Gastrocnemius medialis (tissue), 4 donors: ENCODE results near the gene PSAPL1. TPM values are rescaled to one million over a fixed set of nuclear protein-coding genes. Genes with fewer than 3 reads are reported as not detected.

Source experiments
- ATAC-seq, 2 donors: fragments of 150-250 bp; one replicate each; pipeline ENCODE4 v1.9.1; 2016
- DNase-seq, 2 donors: peaks; one replicate each; pipeline ENCODE4 v3.0.0-alpha.2; 2019
- H3K27ac ChIP-seq, 4 donors: fragments of 200-600 bp; sonication (generic); 1 replicate in 1 of 4; 2 replicates in 3 of 4; pipeline ENCODE4 v1.5.1; 2016 to 2018; ENCODE audit warnings: mild to moderate bottlenecking in 2 of 4, moderate library complexity in 1 of 4
- H3K27me3 ChIP-seq, 3 donors: fragments of 200-600 bp; sonication (generic) in 2 of 3; 1 replicate in 1 of 3; 2 replicates in 2 of 3; pipeline versions ENCODE4 v1.5.1 to v1.6.0; 2016 to 2019; ENCODE audit warnings: mild to moderate bottlenecking in 1 of 3, moderate library complexity in 1 of 3
- H3K36me3 ChIP-seq, 2 donors: fragments of 200-600 bp; sonication (generic) in 1 of 2; one replicate each; pipeline ENCODE4 v1.5.1; 2017 to 2018
- H3K4me1 ChIP-seq, 2 donors: fragments of 200-600 bp; sonication (generic) in 1 of 2; one replicate each; pipeline ENCODE4 v1.5.1; 2016 to 2017; ENCODE audit warnings: mild to moderate bottlenecking in 2 of 2
- H3K4me3 ChIP-seq, 4 donors: fragments of 200-600 bp; sonication (generic) in 3 of 4; 1 replicate in 1 of 4; 2 replicates in 3 of 4; pipeline ENCODE4 v1.5.1; 2016 to 2019; ENCODE audit warnings: mild to moderate bottlenecking in 2 of 4
- H3K9me3 ChIP-seq, 3 donors: fragments of 200-600 bp; sonication (generic) in 2 of 3; 1 replicate in 1 of 3; 2 replicates in 2 of 3; pipeline ENCODE4 v1.5.1; 2016 to 2019
- CTCF ChIP-seq, 5 experiments: fragments of 450-650 bp in 3 of 5; fragments of 200-600 bp in 2 of 5; sonication (generic) in 2 of 5; IDR thresholded peaks in 4 of 5; conservative IDR thresholded peaks in 1 of 5; 1 replicate in 4 of 5; 2 replicates in 1 of 5; pipeline ENCODE4 v1.5.1; 2016 to 2019; ENCODE audit warnings: antibody characterized with exemption in 5 of 5, mild to moderate bottlenecking in 3 of 5, moderate library complexity in 3 of 5
- POLR2A ChIP-seq, 2 donors: fragments of 450-650 bp; IDR thresholded peaks; one replicate each; pipeline ENCODE4 v1.6.1; 2017; ENCODE audit warnings: antibody characterized with exemption in 2 of 2, mild to moderate bottlenecking in 2 of 2, moderate library complexity in 2 of 2
- in situ Hi-C, 4 donors: fragments of 200-750 bp; cut with MboI; loops; one replicate each; pipeline versions ENCODE4 v1.15.0 to v1.8.0; 2017; ENCODE audit warnings: low sequenced_read_pairs in 4 of 4
- intact Hi-C: fragments of 100-400 bp; cut with DNase I; formaldehyde crosslinking; loops from one replicate; pipeline ENCODE4 v1.15.1; 2023; ENCODE audit warnings: low total_unique reads
- total RNA-seq, 4 donors: library from RNA; depleted of rRNA; stranded (reverse); fragments of >200 nt; gene quantifications; one replicate each; pipeline versions ENCODE4 v1.1.0 to v1.2.3, GENCODE V29; 2016

Gene PSAPL1
- total RNA-seq, 4 donors from 2014 or later = not detected

- Histone ChIP-seq H3K27ac (no peak overlapping the region), H3K36me3 (no peaks in the 10 kb centered on the region), H3K9me3 (no peaks in the 10 kb centered on the region), H3K27me3 (peaks cover 8 to 11% (median 10%) of the 10 kb centered on the region in 3 donors), H3K4me3 (no peak overlapping the region), H3K4me1 (no peaks in the 10 kb centered on the region)
- TF ChIP-seq POLR2A (IDR thresholded peaks at IDR 0.05) = no peak
- intact Hi-C loops (no loop called here), in situ Hi-C loops (no loop called here)
- ATAC-seq (no peak), DNase-seq (no peak)
Observed at GRCh38 chr4:7390906-7391636, 43.7 kb downstream of the PSAPL1 start.

- Histone ChIP-seq H3K9me3 (no peaks in the 10 kb centered on the region), H3K27me3 (peaks cover 8 to 11% (median 10%) of the 10 kb centered on the region in 3 donors), H3K4me1 (no peaks in the 10 kb centered on the region), H3K4me3 (no peak overlapping the region), H3K27ac (no peak overlapping the region), H3K36me3 (no peaks in the 10 kb centered on the region)
- DNase-seq (no peak), ATAC-seq (no peak)
- in situ Hi-C loops (no loop called here), intact Hi-C loops (no loop called here)
- TF ChIP-seq CTCF (IDR thresholded peaks at IDR 0.05 in 4 of 5, conservative IDR thresholded peaks at IDR 0.05 in 1 of 5) = no peak
- no peak for TF ChIP-seq POLR2A (IDR thresholded peaks at IDR 0.05)
Observed at GRCh38 chr4:7390336-7390735, 44.4 kb downstream of the PSAPL1 start.

GRCh38 chr4:7389719-7390118, 45.0 kb downstream of the PSAPL1 start:
- intact Hi-C loops = no loop called here
- TF ChIP-seq POLR2A (IDR thresholded peaks at IDR 0.05) (no peak), CTCF (IDR thresholded peaks at IDR 0.05 in 4 of 5, conservative IDR thresholded peaks at IDR 0.05 in 1 of 5) (no peak)
- ATAC-seq (no peak), DNase-seq (no peak)
- in situ Hi-C loops = no loop called here
- no peaks in the 10 kb centered on the region for H3K36me3 ChIP-seq
- peaks cover 6 to 8% (median 6%) of the 10 kb centered on the region in 3 donors for H3K27me3 ChIP-seq
- H3K4me1 ChIP-seq = no peaks in the 10 kb centered on the region
- H3K27ac ChIP-seq = no peak overlapping the region
- H3K4me3 ChIP-seq = no peak overlapping the region
- no peaks in the 10 kb centered on the region for H3K9me3 ChIP-seq

- in situ Hi-C loops (no loop called here), intact Hi-C loops (no loop called here)
- no peak for ATAC-seq
- H3K9me3 ChIP-seq = no peaks in the 10 kb centered on the region
- TF ChIP-seq CTCF (IDR thresholded peaks at IDR 0.05 in 4 of 5, conservative IDR thresholded peaks at IDR 0.05 in 1 of 5) (no peak), POLR2A (IDR thresholded peaks at IDR 0.05) (no peak)
- no peaks in the 10 kb centered on the region for H3K36me3 ChIP-seq
- no peak for DNase-seq
- H3K27ac ChIP-seq = no peak overlapping the region
- H3K4me1 ChIP-seq = no peaks in the 10 kb centered on the region
- no peak overlapping the region for H3K4me3 ChIP-seq
- H3K27me3 ChIP-seq = peaks cover 3 to 8% (median 6%) of the 10 kb centered on the region in 3 donors
Observed at GRCh38 chr4:7389101-7389701, 45.5 kb downstream of the PSAPL1 start.

- DNase-seq (no peak), ATAC-seq (no peak)
- Histone ChIP-seq H3K4me1 (no peaks in the 10 kb centered on the region), H3K36me3 (no peaks in the 10 kb centered on the region), H3K4me3 (no peak overlapping the region), H3K27ac (no peak overlapping the region), H3K27me3 (peaks cover 3 to 8% (median 6%) of the 10 kb centered on the region in 3 donors), H3K9me3 (no peaks in the 10 kb centered on the region)
- in situ Hi-C loops = no loop called here
- TF ChIP-seq CTCF (IDR thresholded peaks at IDR 0.05 in 4 of 5, conservative IDR thresholded peaks at IDR 0.05 in 1 of 5) (no peak), POLR2A (IDR thresholded peaks at IDR 0.05) (no peak)
- intact Hi-C loops = no loop called here
Observed at GRCh38 chr4:7388627-7389026, 46.1 kb downstream of the PSAPL1 start.
